GM06990 (cell line): ENCODE results near the gene ARHGAP9.
A peak's percentile ranks its signal among the peaks of the same experiment; 100 is the strongest.

Source experiments
- DNase-seq: peaks from one replicate; pipeline ENCODE4 v3.0.0-alpha.2; 2011; ENCODE audit not compliant: insufficient read length; ENCODE audit errors: extremely low read depth
- H3K27me3 ChIP-seq: replicated peaks from 2 replicates; pipeline ENCODE4 v1.6.0; 2011; ENCODE audit warnings: low read length; ENCODE audit not compliant: control insufficient read depth, insufficient read depth
- H3K36me3 ChIP-seq: 2 replicates; pipeline ENCODE4 v1.5.1; 2011; ENCODE audit warnings: low read length; ENCODE audit not compliant: control insufficient read depth, insufficient read depth
- H3K4me3 ChIP-seq: replicated peaks from 2 replicates; pipeline ENCODE4 v1.5.1; 2011; ENCODE audit warnings: low read depth, mild to moderate bottlenecking, control low read depth, low read length
- TF ChIP-seq, protein P1 (sequence below): IDR thresholded peaks from 2 replicates; pipeline ENCODE4 v1.5.1; 2011; ENCODE audit warnings: low read length, control low read depth, mild to moderate bottlenecking, inconsistent platforms; ENCODE audit not compliant: insufficient read depth, poor library complexity, severe bottlenecking

The ARHGAP9 gene

DNA sequence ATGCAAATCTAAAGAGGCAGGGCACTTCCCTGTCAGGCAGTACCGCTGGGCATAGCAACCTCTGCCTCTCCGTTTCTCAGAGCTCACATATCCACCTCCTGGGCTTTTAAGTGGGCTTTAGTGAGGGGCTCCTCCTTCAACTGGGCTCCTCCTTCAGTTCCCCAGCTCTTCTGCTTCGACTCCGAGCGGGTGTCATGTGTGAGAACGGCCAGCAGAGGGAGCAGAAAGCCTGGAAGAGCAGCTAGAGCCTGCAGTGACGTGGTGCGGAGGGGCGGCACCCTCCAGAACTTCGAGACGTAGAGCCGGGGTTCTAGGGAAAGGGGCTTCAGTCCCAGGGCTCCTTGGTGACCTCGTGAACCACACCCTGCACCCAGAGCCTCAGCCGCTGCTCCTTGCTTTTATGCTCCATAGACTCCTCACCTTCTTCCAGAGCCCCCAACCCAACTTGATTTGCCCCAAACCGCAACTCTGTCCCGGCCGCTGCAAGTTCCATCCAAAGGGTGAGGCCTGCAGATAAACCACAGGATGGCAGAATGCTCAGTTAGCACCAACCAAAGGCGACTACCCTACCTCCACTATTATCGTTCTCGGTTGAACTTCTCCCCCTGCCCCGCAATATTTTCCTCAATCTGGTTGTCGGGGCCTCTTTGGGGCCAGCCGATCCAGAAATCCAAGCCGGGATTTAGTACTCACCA is 20.5 kb downstream of the ARHGAP9 start:
- TF ChIP-seq, protein P1, sequence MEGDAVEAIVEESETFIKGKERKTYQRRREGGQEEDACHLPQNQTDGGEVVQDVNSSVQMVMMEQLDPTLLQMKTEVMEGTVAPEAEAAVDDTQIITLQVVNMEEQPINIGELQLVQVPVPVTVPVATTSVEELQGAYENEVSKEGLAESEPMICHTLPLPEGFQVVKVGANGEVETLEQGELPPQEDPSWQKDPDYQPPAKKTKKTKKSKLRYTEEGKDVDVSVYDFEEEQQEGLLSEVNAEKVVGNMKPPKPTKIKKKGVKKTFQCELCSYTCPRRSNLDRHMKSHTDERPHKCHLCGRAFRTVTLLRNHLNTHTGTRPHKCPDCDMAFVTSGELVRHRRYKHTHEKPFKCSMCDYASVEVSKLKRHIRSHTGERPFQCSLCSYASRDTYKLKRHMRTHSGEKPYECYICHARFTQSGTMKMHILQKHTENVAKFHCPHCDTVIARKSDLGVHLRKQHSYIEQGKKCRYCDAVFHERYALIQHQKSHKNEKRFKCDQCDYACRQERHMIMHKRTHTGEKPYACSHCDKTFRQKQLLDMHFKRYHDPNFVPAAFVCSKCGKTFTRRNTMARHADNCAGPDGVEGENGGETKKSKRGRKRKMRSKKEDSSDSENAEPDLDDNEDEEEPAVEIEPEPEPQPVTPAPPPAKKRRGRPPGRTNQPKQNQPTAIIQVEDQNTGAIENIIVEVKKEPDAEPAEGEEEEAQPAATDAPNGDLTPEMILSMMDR, result peak; percentile 98
- H3K4me3 ChIP-seq, result peak overlapping the region; percentile 81
- H3K36me3 ChIP-seq, result no peaks in the 10 kb centered on the region
- peak; percentile 89 for DNase-seq
- H3K27me3 ChIP-seq, result no peaks in the 10 kb centered on the region

DNA sequence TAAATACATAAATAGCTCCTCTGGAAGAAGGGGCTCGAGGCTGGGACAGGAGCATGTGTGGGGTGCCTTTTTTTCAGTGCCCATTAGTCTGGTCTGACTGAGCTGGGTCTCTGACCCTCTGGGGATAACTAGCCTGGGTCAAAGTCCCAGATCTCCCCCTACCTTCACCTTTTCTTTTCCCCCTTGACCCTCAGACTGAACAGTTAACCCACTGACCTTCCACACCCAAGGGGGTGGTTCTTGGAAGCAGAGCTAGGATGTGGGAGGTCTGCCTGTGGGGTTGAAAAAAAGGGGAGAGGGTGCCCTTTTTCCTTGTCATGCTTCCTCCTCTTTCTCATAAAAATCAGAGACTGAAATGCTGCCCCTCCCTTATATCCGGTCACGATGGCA is 21.0 kb downstream of the ARHGAP9 start:
- TF ChIP-seq, protein P1, result no peak
- peak overlapping the region; percentile 81 for H3K4me3 ChIP-seq
- H3K27me3 ChIP-seq, result no peaks in the 10 kb centered on the region
- H3K36me3 ChIP-seq, result no peaks in the 10 kb centered on the region
- DNase-seq, result no peak

DNA sequence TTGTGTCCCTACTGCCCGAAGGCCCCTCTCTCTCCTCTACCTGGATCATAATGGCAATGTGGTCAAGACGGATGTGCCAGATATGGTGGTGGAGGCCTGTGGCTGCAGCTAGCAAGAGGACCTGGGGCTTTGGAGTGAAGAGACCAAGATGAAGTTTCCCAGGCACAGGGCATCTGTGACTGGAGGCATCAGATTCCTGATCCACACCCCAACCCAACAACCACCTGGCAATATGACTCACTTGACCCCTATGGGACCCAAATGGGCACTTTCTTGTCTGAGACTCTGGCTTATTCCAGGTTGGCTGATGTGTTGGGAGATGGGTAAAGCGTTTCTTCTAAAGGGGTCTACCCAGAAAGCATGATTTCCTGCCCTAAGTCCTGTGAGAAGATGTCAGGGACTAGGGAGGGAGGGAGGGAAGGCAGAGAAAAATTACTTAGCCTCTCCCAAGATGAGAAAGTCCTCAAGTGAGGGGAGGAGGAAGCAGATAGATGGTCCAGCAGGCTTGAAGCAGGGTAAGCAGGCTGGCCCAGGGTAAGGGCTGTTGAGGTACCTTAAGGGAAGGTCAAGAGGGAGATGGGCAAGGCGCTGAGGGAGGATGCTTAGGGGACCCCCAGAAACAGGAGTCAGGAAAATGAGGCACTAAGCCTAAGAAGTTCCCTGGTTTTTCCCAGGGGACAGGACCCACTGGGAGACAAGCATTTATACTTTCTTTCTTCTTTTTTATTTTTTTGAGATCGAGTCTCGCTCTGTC is 22.8 kb downstream of the ARHGAP9 start:
- TF ChIP-seq, protein P1, result no peak
- Histone ChIP-seq H3K4me3 (no peak overlapping the region), H3K27me3 (no peaks in the 10 kb centered on the region)

DNA sequence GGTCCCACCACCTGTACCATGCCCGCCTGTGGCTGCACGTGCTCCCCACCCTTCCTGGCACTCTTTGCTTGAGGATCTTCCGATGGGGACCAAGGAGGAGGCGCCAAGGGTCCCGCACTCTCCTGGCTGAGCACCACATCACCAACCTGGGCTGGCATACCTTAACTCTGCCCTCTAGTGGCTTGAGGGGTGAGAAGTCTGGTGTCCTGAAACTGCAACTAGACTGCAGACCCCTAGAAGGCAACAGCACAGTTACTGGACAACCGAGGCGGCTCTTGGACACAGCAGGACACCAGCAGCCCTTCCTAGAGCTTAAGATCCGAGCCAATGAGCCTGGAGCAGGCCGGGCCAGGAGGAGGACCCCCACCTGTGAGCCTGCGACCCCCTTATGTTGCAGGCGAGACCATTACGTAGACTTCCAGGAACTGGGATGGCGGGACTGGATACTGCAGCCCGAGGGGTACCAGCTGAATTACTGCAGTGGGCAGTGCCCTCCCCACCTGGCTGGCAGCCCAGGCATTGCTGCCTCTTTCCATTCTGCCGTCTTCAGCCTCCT is 23.4 kb downstream of the ARHGAP9 start:
- no peak overlapping the region for H3K4me3 ChIP-seq
- DNase-seq, result no peak
- H3K27me3 ChIP-seq, result no peaks in the 10 kb centered on the region
- TF ChIP-seq, protein P1, result peak; percentile 90
- no peaks in the 10 kb centered on the region for H3K36me3 ChIP-seq

More for the DNA sequence above, 22.8 kb downstream of the ARHGAP9 start:
- DNase-seq, result no peak
- no peaks in the 10 kb centered on the region for H3K36me3 ChIP-seq

DNA sequence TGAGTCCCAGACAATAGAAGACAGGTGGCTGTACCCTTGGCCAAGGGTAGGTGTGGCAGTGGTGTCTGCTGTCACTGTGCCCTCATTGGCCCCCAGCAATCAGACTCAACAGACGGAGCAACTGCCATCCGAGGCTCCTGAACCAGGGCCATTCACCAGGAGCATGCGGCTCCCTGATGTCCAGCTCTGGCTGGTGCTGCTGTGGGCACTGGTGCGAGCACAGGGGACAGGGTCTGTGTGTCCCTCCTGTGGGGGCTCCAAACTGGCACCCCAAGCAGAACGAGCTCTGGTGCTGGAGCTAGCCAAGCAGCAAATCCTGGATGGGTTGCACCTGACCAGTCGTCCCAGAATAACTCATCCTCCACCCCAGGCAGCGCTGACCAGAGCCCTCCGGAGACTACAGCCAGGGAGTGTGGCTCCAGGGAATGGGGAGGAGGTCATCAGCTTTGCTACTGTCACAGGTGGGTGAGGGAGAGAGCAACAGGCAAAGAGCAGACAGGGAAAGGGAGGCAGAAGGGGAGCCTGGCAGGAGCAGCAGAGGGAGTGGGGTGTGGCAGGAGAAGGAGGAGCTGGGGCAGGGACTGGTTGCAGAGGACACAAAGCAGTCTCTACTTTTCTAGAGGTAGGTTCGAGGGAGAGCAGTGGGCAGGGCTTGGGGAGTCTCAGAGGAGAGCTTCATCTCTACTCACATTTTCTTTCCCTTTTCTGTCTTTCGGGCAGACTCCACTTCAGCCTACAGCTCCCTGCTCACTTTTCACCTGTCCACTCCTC is 24.1 kb downstream of the ARHGAP9 start:
- TF ChIP-seq, protein P1, result no peak
- no peak overlapping the region for H3K4me3 ChIP-seq
- DNase-seq, result no peak

More for the DNA sequence above, 24.1 kb downstream of the ARHGAP9 start:
- no peaks in the 10 kb centered on the region for H3K27me3 ChIP-seq
- H3K36me3 ChIP-seq, result no peaks in the 10 kb centered on the region
